HEK293T (cell line): Measurements from ENCODE around the gene EMSY.

Experiments
- BHLHE40 ChIP-seq: fragments of 450-650 bp; IDR thresholded peaks from 2 replicates; pipeline ENCODE4 v1.6.1; 2016; ENCODE audit warnings: mild to moderate bottlenecking, moderate library complexity, borderline replicate concordance
- FOXA1 ChIP-seq: fragments of 450-650 bp; IDR thresholded peaks from 2 replicates; pipeline ENCODE4 v1.6.1; 2016; ENCODE audit warnings: mild to moderate bottlenecking
- FOXK2 ChIP-seq: fragments of 450-650 bp; IDR thresholded peaks from 2 replicates; pipeline ENCODE4 v1.6.1; 2016; ENCODE audit warnings: mild to moderate bottlenecking
- FOXM1 ChIP-seq: fragments of 450-650 bp; IDR thresholded peaks from 2 replicates; pipeline ENCODE4 v1.6.1; 2017; ENCODE audit warnings: mild to moderate bottlenecking, borderline replicate concordance
- L3MBTL2 ChIP-seq: fragments of 450-650 bp; conservative IDR thresholded peaks from 2 replicates; pipeline ENCODE4 v1.6.1; 2016; ENCODE audit warnings: mild to moderate bottlenecking
- NFRKB ChIP-seq: fragments of 450-650 bp; IDR thresholded peaks from 2 replicates; pipeline ENCODE4 v1.6.1; 2016; ENCODE audit warnings: mild to moderate bottlenecking, moderate library complexity
- SP1 ChIP-seq: fragments of 450-650 bp; IDR thresholded peaks from 2 replicates; pipeline ENCODE4 v1.6.1; 2017
- TARDBP ChIP-seq: fragments of 450-650 bp; IDR thresholded peaks from 2 replicates; pipeline ENCODE4 v1.6.1; 2016
- ZNF384 ChIP-seq: fragments of 450-650 bp; IDR thresholded peaks from 2 replicates; pipeline ENCODE4 v1.6.1; 2016

DNA sequence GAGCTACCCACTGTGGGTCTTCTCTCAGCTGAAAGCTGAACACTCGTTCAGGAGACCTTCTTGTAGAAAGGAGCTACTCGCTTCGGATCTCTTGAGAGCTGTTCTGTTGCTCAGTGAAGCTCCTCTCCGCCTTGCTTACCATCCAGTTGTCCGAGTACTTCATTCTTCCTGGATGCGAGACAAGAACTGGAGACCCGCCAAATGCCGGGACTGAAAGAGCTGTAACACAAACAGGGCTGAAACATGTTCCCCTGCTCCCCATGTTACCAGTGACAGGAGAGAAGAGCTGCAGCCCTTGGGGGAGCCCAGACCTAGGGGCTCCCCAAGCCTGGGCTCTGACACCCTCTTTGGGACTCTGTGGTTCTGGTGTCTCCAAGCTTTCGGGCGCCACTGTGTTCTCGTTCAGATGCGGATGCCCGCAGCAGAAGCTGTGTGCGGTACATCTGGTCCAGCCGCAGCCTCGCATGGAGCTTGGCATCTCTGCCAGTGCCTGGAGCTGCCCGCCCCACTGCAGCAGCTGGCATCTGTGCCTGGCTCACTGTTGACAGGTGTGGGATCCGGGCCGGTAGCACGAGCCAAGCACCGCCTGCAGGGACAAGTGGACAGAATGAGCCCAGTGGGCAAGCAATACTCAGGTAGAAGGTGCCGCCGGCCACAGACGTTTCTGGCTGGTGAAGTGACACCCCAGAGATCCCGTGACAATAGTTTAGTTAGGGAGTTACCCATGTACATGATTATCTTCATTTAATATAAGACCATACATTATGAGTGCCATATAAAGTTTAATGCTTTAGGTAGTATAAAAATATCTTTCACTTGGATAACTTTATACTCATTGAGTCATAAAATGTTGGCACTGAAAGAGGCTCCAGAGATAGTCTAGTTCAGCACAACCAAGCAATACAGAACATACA is 49.1 kb downstream of the EMSY start:
- no peak for TF ChIP-seq FOXM1
- no peak for TF ChIP-seq NFRKB
- no peak for TF ChIP-seq L3MBTL2
- no peak for TF ChIP-seq FOXK2
- no peak for TF ChIP-seq FOXA1
- no peak for TF ChIP-seq SP1
- TF ChIP-seq BHLHE40 = no peak
- no peak for TF ChIP-seq ZNF384
- no peak for TF ChIP-seq TARDBP
